LHCN-M2 (cell line): Measurements from ENCODE around the gene SLC17A9. TPM values are rescaled to one million over a fixed set of nuclear protein-coding genes. Genes with fewer than 3 reads are reported as not detected.

Experiments used
- DNase-seq: peaks from one replicate; pipeline ENCODE4 v3.0.0-alpha.2; 2012; ENCODE audit warnings: low read depth
- total RNA-seq: library from RNA; depleted of rRNA; stranded (reverse); fragments of >200 nt; gene quantifications from 2 replicates; pipeline ENCODE4 v1.2.3, GENCODE V29; 2014

SLC17A9 gene
- total RNA-seq, 1 experiment from 2014 or later: not detected

DNA sequence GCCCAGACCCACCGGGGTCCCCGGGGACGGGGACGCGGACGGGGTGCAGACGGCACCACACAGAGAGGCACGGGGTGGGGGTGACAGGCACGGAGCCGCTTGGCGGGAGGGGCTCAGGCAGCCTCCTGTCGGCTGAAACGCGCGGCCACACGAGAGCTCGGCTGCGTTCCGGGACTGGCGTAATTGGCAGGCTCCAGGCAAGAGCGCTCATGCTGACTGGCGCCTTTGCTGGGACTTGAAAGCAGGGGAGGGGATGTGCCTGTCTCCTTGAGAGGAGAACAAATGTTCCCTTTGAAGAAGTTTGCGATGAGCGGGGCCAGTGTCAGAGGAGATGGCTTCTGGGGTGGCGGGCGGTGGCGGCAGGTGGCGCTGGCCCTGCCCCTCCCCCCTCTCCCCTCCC lies 28.5 kb downstream of the SLC17A9 start:
- DNase-seq: no peak

DNA sequence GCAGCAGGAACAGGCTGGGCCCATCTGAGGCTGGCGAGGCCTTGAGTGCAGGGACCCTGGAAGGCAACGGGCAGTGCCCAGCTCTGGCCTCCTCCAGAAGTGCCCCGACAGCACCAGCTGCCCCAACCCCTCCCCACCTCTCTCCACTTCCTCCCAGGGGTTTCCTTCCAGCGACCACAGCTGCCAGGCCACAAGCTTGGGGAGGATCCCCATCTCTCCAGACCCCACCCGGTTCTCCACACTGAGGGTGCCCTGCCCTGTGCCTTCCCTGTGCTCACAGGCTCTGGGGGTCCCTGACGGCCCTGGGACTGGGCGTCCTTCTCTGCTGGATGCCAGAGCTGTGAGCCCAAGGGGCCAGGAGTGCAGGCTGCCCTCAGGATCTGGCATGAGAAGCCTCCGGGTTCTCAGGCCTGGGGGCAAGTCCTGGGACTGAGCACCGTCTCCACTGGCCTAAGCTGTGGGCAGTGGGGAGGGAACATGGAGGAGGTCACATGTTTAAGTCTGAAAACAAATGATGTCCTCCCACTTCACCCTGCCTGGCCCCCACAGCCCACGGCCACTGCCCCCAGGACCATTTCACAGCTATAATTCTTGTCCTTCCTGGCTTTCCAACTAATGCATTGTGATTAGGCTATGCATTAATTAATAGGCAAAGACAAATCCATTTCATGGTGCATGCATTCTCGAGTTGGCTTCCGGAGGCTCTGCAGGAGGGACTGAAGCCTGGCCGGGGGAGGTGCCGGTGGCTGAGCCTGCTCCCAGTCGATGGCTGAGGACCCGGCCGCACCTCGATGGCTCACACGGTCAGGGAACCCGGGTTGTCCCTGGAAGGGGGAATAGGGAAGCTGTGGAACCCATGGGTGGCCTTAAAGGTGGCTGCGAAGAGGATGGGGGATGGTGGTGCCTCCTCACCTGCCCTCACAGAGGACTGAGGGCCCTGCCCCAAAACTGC lies 29.9 kb downstream of the SLC17A9 start:
- no peak for DNase-seq

DNA sequence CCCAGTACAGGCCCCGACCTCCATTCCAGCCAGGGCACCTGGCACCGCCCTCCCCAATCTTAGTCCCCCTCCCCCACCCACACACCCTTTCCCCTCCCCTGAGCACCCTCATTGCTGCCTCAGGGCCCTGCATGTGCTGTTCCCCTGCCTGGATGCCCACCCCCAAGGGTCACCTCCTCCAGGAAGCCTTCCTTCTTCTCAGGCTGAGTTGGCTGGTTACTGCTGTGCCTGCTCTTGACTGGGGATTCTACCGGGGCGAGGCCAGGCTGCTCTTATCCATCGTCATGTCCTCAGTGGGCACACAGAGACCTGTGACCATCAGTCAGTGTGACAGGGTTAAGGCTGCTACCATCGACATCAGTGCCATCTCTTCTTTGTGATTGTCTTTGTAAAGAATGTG lies 30.7 kb downstream of the SLC17A9 start:
- DNase-seq: no peak

DNA sequence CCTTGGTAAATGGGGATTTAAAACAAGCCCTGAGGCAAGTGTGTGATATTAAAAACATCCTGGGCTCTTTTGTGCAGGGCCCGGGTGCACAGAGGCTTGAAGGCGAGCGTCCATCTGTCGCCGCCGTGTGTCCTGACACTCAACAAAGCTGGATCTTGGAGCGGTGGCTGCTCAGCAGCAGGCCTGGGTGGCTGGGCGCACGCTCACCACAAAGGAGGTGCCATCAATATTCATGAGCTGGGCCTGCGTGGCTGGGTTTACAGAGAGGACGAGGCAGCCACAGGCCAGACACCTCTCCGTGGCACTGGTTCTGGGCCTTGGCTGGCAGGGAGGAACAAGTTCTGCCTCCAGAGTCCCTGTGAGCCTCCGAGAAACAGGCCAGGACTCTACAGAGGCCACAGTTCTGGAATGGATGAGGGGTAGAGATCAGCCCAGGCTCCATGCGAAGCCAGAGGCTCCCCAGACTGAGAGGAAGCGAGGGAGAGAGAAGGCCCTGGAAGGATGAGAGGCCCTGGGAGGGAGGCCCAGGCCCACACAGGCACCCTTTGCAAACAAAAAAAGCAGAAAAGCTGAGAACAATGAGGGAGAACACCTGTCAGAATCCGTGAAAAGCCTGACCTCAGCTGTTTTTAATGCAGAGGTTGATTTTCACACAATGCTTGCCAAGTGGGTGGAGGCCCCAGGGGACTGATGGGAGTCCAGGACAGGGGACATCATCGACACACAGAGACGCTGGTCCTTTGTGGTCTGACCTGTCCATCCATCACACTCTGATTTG lies 32.3 kb downstream of the SLC17A9 start:
- DNase-seq: no peak

DNA sequence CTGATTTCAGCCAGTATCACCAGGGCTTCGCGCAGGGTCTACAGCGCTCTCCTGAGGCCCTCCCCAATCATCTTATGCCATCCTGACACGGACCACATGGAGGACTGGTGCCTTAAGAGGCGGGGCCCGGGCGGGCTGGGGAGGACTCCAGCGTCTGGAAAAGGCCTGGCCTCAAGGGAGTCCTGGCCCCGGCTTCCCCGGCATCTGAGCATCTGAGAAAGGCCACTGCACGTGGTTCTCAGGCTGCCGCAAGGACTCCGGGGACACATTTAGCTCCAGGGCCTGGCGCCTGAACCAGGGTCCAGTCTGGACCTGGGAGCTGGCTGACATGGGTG lies 32.9 kb downstream of the SLC17A9 start:
- no peak for DNase-seq

DNA sequence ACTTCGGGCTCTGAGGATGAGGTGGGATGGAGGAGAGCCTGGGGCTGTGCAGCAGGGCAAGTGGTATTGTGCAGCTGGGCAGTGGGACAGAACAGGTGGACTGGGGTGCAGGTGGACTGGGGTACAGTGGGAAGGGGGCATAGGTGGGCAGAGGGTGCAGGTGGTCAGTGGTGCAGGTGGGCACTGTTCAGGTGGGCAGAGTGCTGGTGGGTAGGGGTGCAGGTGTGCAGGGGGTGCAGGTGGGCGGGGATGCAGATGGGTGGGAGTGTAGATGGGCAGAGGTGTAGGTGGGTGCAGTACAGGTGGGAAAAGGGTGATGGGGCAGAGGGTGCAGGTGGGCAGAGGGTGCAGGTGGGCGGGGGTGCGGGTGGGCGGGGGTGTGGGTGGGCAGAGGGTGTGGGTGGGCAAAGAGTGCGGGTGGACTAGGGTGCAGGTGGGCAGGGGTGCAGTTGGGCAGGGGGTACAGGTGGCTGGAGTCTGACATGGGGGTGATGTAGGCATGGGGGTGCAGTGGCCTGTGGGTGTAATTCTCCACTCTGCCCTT lies 33.8 kb downstream of the SLC17A9 start:
- DNase-seq: no peak

DNA sequence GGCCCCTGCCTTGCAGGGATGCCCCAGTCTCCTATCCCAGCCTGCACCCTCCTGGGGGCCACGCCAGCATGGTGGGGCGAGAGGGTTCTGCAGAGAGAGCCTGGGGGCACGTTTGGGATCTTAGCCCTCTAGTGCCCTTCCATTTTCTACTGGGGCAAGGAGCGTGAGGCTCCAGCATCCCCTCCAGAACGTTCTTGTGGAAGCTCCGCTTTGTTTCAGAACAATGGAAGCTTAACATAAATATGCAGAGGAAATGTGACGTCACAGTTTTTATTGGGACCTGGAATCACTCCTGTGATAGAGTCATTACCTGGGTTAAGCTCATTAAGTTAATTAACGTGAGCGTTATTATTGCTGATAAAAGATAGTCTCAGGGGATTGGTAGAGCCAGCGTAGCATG lies 34.6 kb downstream of the SLC17A9 start:
- no peak for DNase-seq

DNA sequence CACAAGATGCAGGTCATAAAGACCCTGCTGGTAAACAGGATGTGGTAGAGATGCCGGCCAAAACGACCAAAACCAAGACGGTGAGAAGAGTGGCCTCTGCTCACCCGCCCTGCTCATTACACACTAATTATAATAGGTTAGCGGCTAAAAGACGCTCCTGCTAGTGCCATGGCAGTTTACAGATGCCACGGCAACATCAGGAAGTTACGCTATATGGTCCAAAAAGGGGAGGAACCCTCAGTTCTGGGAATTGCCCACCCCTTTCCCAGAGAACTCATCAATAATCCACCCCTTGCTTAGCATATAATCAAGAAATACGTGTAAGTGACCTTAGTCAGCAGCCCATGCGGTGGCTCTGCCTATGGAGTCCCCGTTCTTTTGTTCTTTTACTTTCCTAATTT lies 36.7 kb downstream of the SLC17A9 start:
- no peak for DNase-seq

DNA sequence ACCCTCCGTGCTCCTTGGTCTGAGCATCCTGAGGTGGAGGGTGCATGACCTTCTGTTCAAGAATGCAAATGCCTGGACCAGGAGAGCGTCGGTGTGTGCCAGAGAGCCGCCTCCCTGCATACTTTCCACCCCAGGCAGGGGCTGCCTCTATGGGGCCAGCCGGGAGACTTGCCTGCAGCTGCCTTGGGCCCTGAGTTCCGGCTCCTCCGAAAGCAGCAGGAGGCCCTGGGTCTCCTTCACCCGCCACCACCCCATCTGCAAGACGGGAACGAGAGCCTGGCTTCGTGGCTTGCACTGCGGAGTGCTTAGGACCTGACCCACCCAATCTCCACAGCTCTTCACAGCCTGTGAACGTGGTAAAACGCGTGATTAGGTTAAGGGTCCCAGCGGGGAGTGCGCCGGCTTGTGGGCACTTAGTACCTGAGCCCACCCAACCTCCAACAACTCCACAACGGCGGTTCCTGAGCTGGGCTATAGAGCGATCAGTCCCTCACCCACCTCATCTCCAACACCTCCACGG lies 37.9 kb downstream of the SLC17A9 start:
- DNase-seq: no peak

DNA sequence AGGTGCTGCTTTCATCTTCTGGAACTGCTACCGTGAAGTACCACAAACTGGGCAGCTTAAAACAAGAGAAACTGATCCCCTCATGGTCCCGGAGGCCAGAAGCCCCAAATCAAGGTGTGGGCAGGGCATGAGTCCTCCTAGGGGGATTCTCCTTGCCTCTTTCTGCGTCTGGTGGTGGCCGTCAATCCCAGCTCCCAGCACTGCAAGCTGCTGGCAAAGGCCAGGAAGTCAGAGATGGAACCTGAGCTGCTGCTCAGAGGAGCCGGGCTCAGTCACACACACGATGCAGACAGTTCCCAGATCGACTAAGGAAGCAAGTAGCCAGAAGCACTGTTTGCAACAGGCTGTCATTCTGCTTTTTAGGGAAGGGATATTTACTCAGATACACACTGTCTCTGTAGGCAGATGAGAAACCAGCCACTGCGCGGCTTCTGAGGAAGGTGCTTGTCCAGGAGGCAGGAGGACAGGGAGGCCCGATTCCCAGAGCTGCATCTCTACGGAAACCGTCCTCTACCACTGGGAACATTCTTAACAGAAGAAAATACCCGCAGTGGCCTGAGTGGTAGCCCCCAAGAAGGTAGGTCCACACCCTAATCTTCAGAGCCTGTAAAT lies 38.8 kb downstream of the SLC17A9 start:
- no peak for DNase-seq

DNA sequence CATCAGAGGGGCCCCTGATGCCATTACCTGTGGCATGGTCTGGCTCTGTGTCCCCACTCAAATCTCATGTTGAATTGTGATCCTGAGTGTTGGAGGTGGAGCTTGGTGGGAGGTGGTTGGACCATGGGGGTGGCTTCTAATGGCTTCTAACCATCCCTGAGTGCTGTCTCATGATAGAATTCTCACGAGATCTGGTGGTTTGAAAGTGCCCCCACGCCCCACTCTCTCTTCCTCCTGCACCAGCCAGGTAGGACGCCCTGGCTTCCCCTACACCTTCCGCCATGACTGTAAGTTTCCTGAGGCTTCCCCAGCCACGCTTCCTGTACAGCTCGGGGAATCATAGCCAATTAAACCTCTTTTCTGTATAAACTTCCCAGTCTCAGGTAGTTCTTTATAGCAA lies 39.4 kb downstream of the SLC17A9 start:
- no peak for DNase-seq

DNA sequence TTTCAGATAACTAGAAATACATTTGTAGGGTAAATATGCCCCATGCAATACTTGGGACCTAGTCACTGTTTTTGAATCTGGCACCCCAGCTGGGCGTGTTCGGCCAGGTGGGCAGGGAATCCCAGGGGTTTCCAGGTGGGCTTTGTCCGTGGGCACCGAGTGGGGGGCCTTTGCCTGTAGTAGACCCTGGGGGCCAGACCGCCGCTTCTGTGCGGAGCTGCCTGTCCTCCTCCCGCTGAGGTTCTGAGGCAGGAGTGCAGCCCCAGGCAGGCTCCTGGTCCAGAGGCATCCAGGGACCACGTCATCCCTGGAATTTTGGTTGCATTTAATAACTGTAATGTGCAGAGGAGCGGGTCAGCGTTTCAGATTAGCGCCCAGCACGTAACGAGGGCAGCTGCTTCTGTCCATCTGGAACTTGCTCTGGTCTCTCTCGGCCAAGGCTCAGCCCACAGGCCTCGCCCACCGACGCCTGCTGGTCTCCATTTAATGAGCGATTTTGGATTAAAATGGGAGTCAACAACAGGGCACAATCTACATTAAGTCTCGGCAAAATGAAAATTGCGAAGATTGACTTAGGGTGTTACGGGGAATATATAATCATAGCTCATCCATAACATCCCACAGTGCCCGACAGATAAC lies 41.5 kb downstream of the SLC17A9 start:
- no peak for DNase-seq

DNA sequence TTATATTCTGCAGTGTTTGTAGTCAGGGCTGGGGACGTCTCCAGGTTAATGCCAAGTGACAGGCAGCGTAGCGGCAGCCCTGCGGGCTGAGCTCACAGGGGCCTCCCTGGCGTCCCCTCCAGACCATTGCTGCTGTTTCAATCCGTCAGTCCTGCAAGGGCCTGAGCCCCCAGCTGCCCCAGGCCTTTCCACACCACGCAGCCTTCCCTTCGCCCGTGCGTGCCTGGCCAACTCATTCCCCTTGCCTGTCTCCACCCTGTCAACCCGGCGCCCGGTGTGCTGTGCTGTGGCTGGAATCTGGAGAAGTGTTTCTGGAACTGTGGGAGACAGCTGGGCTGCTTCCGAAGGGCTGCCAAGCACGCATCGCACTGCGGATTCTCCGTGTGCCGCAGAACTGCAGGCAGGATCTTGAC lies 42.4 kb downstream of the SLC17A9 start:
- DNase-seq: no peak

DNA sequence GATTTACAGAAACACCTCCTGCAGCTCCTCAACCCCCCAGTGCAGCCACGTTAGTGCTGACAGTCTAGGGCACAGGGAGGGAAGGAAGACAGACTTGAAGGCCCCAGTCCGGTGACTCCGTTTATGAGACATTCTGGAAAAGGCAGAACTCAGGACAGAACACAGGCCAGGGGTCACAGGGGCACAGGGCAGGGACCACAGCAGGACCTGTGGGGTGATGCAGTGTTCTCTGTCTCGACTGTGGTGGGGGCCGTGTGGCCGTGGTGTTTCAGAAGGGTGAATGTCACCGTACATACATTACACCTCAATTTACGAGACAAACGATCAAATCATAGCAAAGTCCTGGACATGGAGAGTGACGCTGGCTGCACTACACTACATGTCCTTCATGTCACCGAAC lies 43.0 kb downstream of the SLC17A9 start:
- no peak for DNase-seq

DNA sequence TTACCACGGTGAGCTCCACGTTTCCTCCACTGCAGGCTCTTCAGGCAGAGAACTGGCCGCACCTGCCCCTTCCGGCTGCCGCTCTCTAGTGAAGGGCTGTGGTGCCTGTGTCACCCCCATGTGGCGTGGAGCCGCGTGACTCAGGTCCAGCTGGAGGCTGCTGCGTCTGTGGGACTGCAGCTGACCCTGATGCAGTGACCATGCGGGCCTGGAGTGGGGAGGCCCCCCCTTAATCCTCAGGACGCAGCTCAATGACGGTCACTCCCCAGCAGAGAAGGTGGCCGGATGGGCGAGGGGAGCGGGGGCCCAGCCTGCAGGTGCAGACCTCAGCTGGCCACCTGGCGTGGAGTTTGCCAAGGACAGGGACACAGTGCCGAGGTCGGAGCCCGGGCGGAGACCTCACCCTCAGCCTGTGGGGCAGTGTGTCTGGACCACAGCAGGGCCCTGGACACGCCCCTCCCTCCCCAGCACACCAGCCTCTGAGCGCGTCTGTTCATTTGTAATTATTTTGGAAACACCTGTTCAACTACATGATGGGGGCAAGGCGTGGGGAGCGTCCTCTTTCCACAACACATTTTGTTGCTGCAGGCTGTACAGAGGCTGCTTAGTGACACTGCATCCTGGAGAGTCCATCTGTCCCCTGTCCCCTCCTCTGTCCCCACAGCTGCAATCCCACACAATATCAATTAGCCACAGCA lies 43.5 kb downstream of the SLC17A9 start:
- no peak for DNase-seq

DNA sequence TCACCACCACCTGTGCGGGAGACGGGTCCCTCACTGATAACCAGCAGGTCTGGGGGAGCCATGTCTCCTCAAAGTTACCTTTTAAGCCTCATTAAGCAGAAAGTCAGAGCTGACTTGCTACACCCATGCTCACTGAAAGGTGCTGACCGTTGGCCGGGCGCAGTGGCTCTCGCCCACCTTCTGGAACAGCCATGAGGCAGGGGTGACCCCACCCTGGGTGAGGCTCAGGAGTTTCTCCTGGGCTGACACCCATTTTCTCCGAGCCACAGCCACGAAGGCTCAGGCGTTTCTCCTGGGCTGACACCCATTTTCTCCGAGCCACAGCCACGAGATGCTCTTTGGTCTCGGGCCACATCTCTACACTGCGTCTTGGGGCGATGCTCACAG lies 44.1 kb downstream of the SLC17A9 start:
- no peak for DNase-seq

DNA sequence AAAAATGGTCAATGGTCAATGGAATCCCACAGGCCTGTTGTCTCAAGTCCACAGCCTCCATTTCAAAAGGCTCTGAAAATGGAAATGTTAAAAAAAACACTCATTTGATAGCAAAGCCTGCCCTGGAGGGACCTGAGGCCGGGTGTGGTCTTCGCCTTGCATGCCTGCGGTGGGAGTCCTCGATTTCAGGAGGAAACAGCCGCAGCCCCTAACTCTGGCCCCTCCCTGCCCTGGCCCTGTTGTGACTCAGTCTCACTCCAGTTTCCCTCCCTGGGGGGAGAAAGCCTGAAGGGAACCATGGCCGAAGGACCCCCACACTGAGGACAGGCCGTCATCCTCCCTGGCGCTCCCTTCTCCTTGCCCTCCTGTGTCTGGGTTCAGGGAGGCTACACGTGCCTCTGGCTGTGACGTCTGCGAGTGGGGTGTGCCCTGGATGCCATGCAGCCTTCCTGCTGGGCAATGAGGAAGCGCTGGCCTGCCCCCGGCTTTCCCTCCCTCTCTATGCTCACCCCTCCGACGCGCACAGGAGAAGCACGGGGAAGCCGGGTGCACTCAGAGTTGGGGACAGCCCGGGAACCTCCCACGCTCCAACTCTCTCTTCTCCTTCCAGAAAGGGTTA lies 45.0 kb downstream of the SLC17A9 start:
- no peak for DNase-seq

DNA sequence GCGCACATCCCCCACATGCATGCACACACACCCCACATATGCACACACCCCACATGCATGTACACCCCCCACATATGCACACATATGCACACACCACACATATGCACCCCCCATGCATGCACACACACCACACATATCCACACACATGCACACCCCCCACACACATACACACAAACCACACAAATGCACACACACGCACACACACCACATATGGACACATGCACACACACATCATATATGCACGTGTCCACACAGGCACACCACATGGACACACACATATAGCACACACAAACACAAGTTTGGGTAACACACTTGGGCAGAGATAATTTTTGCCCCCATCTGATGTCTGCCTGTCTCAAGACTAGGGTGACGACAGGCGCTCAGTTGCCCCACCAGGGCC lies 45.9 kb downstream of the SLC17A9 start:
- DNase-seq: no peak

DNA sequence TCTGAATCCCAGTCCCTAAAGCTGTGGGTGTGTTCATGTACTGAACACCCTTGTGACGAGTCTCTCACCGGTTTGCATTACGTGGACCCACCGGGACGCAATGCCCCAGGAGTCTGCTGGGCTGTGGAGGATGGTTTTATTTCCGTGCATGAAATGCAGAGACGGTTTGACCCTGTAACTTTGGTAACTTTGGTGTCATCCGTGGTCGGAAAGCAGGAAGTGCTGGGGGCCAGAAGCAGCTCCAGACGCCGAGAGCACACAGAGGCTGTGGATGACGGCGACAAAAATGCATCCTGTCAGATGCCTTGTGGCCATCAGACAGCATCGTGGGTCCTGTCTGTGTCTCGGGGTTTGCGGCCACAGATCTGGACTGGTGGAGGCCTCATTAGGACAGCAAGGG lies 47.1 kb downstream of the SLC17A9 start:
- no peak for DNase-seq

DNA sequence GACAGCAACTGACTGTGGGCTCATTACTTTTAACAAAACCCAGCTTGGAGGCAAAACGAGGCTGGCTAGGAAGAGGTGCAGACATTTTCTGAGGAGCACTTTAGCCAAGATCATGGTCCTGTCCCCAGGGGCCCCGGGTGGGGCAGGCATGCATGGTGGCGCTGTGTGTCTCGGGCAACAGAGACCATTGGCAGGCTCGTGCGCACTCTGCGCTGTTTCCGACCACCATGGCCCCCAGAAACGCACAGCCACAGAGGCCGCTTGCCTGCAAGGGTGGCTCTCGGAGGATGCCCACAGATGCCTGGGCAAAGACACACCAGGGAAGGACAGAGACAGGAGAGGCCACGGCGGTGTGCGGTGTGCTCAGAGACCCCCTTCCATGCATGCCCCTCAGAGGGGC lies 47.5 kb downstream of the SLC17A9 start:
- no peak for DNase-seq
